ENCODE results near the gene TBC1D5. TPM values are rescaled to one million over a fixed set of nuclear protein-coding genes. Genes with fewer than 3 reads are reported as not detected.

Gene TBC1D5
- total RNA-seq, 1 experiment from 2014 or later = 30.4 TPM

DNA sequence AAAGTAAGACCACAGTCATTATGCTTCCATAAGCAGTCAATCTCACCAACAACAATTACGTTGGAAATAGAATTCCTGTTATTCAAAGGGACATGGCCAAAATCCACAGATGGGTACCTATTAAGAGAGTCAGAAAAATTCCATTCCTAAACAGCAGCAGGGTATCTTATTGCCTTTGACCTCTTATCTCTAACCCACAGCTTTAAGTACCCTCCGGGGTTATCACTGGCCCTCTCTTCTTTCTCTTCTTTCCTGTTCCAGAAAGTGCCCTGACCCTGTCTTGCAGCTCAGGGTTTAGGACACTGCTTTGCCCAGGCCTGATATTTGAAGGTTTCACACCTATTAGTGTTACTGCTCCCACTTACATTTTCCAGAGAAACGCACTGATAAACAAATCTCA is 428.7 kb downstream of the TBC1D5 start:
- no peaks in the 10 kb centered on the region for H3K27me3 ChIP-seq (ENCODE audit: control insufficient read depth, insufficient read depth, low read length)
- TF ChIP-seq, protein P1, sequence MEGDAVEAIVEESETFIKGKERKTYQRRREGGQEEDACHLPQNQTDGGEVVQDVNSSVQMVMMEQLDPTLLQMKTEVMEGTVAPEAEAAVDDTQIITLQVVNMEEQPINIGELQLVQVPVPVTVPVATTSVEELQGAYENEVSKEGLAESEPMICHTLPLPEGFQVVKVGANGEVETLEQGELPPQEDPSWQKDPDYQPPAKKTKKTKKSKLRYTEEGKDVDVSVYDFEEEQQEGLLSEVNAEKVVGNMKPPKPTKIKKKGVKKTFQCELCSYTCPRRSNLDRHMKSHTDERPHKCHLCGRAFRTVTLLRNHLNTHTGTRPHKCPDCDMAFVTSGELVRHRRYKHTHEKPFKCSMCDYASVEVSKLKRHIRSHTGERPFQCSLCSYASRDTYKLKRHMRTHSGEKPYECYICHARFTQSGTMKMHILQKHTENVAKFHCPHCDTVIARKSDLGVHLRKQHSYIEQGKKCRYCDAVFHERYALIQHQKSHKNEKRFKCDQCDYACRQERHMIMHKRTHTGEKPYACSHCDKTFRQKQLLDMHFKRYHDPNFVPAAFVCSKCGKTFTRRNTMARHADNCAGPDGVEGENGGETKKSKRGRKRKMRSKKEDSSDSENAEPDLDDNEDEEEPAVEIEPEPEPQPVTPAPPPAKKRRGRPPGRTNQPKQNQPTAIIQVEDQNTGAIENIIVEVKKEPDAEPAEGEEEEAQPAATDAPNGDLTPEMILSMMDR (IDR thresholded peaks at IDR 0.05) = no peak
- no peak for TF ChIP-seq POLR2AphosphoS5 (IDR thresholded peaks at IDR 0.05; ENCODE audit: low read depth, low read length)
- TF ChIP-seq SIN3A (IDR thresholded peaks at IDR 0.05; ENCODE audit: borderline replicate concordance, insufficient read depth, low read depth, low read length) = no peak
- TF ChIP-seq, protein P2, sequence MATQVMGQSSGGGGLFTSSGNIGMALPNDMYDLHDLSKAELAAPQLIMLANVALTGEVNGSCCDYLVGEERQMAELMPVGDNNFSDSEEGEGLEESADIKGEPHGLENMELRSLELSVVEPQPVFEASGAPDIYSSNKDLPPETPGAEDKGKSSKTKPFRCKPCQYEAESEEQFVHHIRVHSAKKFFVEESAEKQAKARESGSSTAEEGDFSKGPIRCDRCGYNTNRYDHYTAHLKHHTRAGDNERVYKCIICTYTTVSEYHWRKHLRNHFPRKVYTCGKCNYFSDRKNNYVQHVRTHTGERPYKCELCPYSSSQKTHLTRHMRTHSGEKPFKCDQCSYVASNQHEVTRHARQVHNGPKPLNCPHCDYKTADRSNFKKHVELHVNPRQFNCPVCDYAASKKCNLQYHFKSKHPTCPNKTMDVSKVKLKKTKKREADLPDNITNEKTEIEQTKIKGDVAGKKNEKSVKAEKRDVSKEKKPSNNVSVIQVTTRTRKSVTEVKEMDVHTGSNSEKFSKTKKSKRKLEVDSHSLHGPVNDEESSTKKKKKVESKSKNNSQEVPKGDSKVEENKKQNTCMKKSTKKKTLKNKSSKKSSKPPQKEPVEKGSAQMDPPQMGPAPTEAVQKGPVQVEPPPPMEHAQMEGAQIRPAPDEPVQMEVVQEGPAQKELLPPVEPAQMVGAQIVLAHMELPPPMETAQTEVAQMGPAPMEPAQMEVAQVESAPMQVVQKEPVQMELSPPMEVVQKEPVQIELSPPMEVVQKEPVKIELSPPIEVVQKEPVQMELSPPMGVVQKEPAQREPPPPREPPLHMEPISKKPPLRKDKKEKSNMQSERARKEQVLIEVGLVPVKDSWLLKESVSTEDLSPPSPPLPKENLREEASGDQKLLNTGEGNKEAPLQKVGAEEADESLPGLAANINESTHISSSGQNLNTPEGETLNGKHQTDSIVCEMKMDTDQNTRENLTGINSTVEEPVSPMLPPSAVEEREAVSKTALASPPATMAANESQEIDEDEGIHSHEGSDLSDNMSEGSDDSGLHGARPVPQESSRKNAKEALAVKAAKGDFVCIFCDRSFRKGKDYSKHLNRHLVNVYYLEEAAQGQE (IDR thresholded peaks at IDR 0.05; ENCODE audit: insufficient read depth in 1 of 2, low read depth in 2 of 2, low read length in 1 of 2) = no peak
- no peak for TF ChIP-seq TCF7L2 (IDR thresholded peaks at IDR 0.05; ENCODE audit: low read depth, low read length)
- no peak overlapping the region for H3K27ac ChIP-seq (ENCODE audit: low read length)
- no peaks in the 10 kb centered on the region for H3K36me3 ChIP-seq (ENCODE audit: control insufficient read depth, insufficient read depth, low read length)
- H3K4me1 ChIP-seq (ENCODE audit: control insufficient read depth, insufficient read depth, low read length) = no peaks in the 10 kb centered on the region
- CTCF ChIA-PET = no interaction called here
- no peak overlapping the region for H3K4me3 ChIP-seq (ENCODE audit: low read depth in 2 of 2, low read length in 2 of 2)
- intact Hi-C loops (cut with micrococcal nuclease; ENCODE audit: unreplicated experiment) (no loop called here), in situ Hi-C loops (cut with HindIII; ENCODE audit: low pct_unique_long_range_greater_than_20kb, low sequenced_read_pairs) (no loop called here)
- ATAC-seq = no peak
- H3K9me3 ChIP-seq (ENCODE audit: control insufficient read depth, insufficient read depth, low read depth, low read length) = no peaks in the 10 kb centered on the region
- POLR2A ChIA-PET = no interaction called here
- no TSS peak for BruUV-seq (replicated peaks)
- DNase-seq (ENCODE audit: low read depth, low spot score) = no peak

DNA sequence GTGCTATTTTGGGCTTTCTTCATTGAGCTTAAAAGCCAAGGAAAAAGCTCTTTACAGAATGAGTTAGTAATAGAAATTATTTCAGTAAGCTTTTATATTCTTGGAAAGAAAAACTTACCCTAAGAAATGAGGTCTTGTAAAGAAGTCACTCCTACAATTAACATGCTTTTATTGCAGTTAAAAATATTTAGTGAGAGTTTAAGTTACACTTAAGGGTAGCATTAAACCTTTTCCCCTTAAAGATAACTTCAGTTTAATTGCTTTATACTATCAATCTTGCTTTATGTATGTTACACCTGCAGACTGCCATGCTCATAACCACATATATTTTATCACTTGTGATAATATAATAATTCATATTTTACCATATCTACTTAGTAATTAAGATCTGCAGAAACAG is 431.4 kb downstream of the TBC1D5 start:
- Histone ChIP-seq H3K27me3 (ENCODE audit: control insufficient read depth, insufficient read depth, low read length) (no peaks in the 10 kb centered on the region), H3K4me1 (ENCODE audit: control insufficient read depth, insufficient read depth, low read length) (no peaks in the 10 kb centered on the region), H3K27ac (ENCODE audit: low read length) (no peak overlapping the region), H3K9me3 (ENCODE audit: control insufficient read depth, insufficient read depth, low read depth, low read length) (no peaks in the 10 kb centered on the region), H3K4me3 (ENCODE audit: low read depth in 2 of 2, low read length in 2 of 2) (no peak overlapping the region), H3K36me3 (ENCODE audit: control insufficient read depth, insufficient read depth, low read length) (no peaks in the 10 kb centered on the region)
- DNase-seq (ENCODE audit: low read depth, low spot score) (no peak), ATAC-seq (no peak)
- TF ChIP-seq, protein P1 (IDR thresholded peaks at IDR 0.05) = no peak
- TF ChIP-seq TCF7L2 (IDR thresholded peaks at IDR 0.05; ENCODE audit: low read depth, low read length) (no peak), POLR2AphosphoS5 (IDR thresholded peaks at IDR 0.05; ENCODE audit: low read depth, low read length) (no peak), SIN3A (IDR thresholded peaks at IDR 0.05; ENCODE audit: borderline replicate concordance, insufficient read depth, low read depth, low read length) (no peak)
- TF ChIP-seq, protein P2 (IDR thresholded peaks at IDR 0.05; ENCODE audit: insufficient read depth in 1 of 2, low read depth in 2 of 2, low read length in 1 of 2) = no peak
- intact Hi-C loops (cut with micrococcal nuclease; ENCODE audit: unreplicated experiment) = no loop called here
- ChIA-PET POLR2A (no interaction called here), CTCF (no interaction called here)
- no TSS peak for BruUV-seq (replicated peaks)
- in situ Hi-C loops (cut with HindIII; ENCODE audit: low pct_unique_long_range_greater_than_20kb, low sequenced_read_pairs) = no loop called here

All from Panc1 (cell line).